IMR-90 (cell line): Measurements from ENCODE around the gene MAP7. TPM values are rescaled to one million over a fixed set of nuclear protein-coding genes. Genes with fewer than 3 reads are reported as not detected.

ENCODE experiments used
- ATAC-seq: fragments of 200-7000 bp; cut with Tn5 transposase; 2 replicates; pipeline ENCODE4 v1.9.1; 2020; ENCODE audit warnings: low read depth, mild to moderate bottlenecking, moderate library complexity
- BruUV-seq: library from RNA; stranded (reverse); fragments of 400-500 nt; replicated peaks from 2 replicates; lab custom pipeline; 2021; lab: Mats Ljungman, UMichigan
- CTCF ChIA-PET: fragments of 300-600 bp; formaldehyde crosslinking; extraction: SDS; loops from one replicate; lab custom pipeline; 2021; ENCODE audit warnings: antibody characterized with exemption; lab: Yijun Ruan, JAX
- POLR2A ChIA-PET: fragments of 300-600 bp; sonication (Branson Sonifier 250); formaldehyde crosslinking; loops from one replicate; lab custom pipeline; 2022; ENCODE audit warnings: antibody characterized with exemption; ENCODE audit not compliant: unreplicated experiment; lab: Charles Lee
- DNase-seq: peaks from one replicate; pipeline ENCODE4 v3.0.0; 2013
- H2AFZ ChIP-seq: replicated peaks from 2 replicates; pipeline ENCODE3; 2013; ENCODE audit warnings: low read length, mild to moderate bottlenecking; ENCODE audit not compliant: poor library complexity
- H2AK5ac ChIP-seq: 2 replicates; pipeline ENCODE4 v1.6.1; 2013; ENCODE audit warnings: low read depth, low read length, inconsistent platforms
- H2AK9ac ChIP-seq: replicated peaks from 2 replicates; pipeline ENCODE3; 2013; ENCODE audit warnings: mild to moderate bottlenecking, low read depth, low read length, moderate library complexity; ENCODE audit not compliant: poor library complexity
- H2BK120ac ChIP-seq: 2 replicates; pipeline ENCODE4 v1.6.1; 2013; ENCODE audit warnings: low read depth, low read length, inconsistent platforms
- H2BK15ac ChIP-seq: 3 replicates; pipeline ENCODE4 v1.6.1; 2013; ENCODE audit warnings: low read depth, low read length, inconsistent platforms
- H2BK20ac ChIP-seq: 2 replicates; pipeline ENCODE4 v1.6.1; 2013; ENCODE audit warnings: low read depth, mild to moderate bottlenecking, inconsistent platforms, low read length, moderate library complexity
- H2BK5ac ChIP-seq: 2 replicates; pipeline ENCODE4 v1.6.1; 2013; ENCODE audit warnings: mild to moderate bottlenecking, low read depth, low read length, inconsistent platforms; ENCODE audit not compliant: poor library complexity, severe bottlenecking
- H3K14ac ChIP-seq: replicated peaks from 2 replicates; pipeline ENCODE4 v1.6.1; 2013; ENCODE audit warnings: low read depth, low read length, inconsistent platforms
- H3K18ac ChIP-seq: 2 replicates; pipeline ENCODE4 v1.6.1; 2013; ENCODE audit warnings: low read depth, low read length, control low read depth
- H3K23ac ChIP-seq: 2 replicates; pipeline ENCODE4 v1.6.1; 2013; ENCODE audit warnings: low read depth, low read length, inconsistent platforms
- H3K27ac ChIP-seq: 2 replicates; pipeline ENCODE4 v1.5.1; 2013; ENCODE audit warnings: mild to moderate bottlenecking, control low read depth, low read length; ENCODE audit not compliant: insufficient read depth
- H3K27me3 ChIP-seq: 2 replicates; pipeline ENCODE4 v1.6.1; 2013; ENCODE audit warnings: low read length; ENCODE audit not compliant: control insufficient read depth, insufficient read depth
- H3K36me3 ChIP-seq: 2 replicates; pipeline ENCODE4 v1.6.1; 2013; ENCODE audit warnings: low read length, mixed read lengths; ENCODE audit not compliant: control insufficient read depth, insufficient read depth
- H3K4ac ChIP-seq: 2 replicates; pipeline ENCODE4 v1.6.1; 2013; ENCODE audit warnings: low read depth, low read length, inconsistent platforms
- H3K4me1 ChIP-seq: 2 replicates; pipeline ENCODE4 v1.6.1; 2013; ENCODE audit warnings: low read length, mixed read lengths; ENCODE audit not compliant: control insufficient read depth, insufficient read depth
- H3K4me2 ChIP-seq: 2 replicates; pipeline ENCODE4 v1.6.1; 2013; ENCODE audit warnings: low read depth, mild to moderate bottlenecking, control low read depth, low read length, moderate library complexity
- H3K4me3 ChIP-seq: 2 replicates; pipeline ENCODE4 v1.5.1; 2013; ENCODE audit warnings: low read depth, mild to moderate bottlenecking, control low read depth, low read length, moderate library complexity; ENCODE audit not compliant: insufficient read depth
- H3K56ac ChIP-seq: 2 replicates; pipeline ENCODE4 v1.6.1; 2013; ENCODE audit warnings: low read length, inconsistent platforms; ENCODE audit not compliant: insufficient read depth; ENCODE audit errors: extremely low read depth
- H3K79me1 ChIP-seq, 2 experiments: 2 replicates each; pipeline ENCODE4 v1.6.1; 2013; ENCODE audit warnings: low read length in 2 of 2, inconsistent platforms in 1 of 2, low read depth in 1 of 2
- H3K9ac ChIP-seq: 2 replicates; pipeline ENCODE4 v1.6.1; 2013; ENCODE audit warnings: low read depth, low read length, control low read depth
- H3K9me1 ChIP-seq: 2 replicates; pipeline ENCODE4 v1.6.1; 2013; ENCODE audit warnings: low read length, inconsistent platforms; ENCODE audit not compliant: insufficient read depth
- H3K9me3 ChIP-seq: 2 replicates; pipeline ENCODE4 v1.6.1; 2013; ENCODE audit warnings: low read length; ENCODE audit not compliant: control insufficient read depth, insufficient read depth
- H4K20me1 ChIP-seq: 2 replicates; pipeline ENCODE4 v1.6.1; 2013; ENCODE audit warnings: low read length, inconsistent platforms; ENCODE audit not compliant: insufficient read depth
- H4K5ac ChIP-seq: 2 replicates; pipeline ENCODE4 v1.6.1; 2013; ENCODE audit warnings: mild to moderate bottlenecking, low read depth, low read length, control low read depth
- H4K8ac ChIP-seq, 2 experiments: 2 replicates each; pipeline ENCODE4 v1.6.1; 2013; ENCODE audit warnings: low read depth in 2 of 2, low read length in 2 of 2, control low read depth in 1 of 2, inconsistent platforms in 1 of 2
- H4K91ac ChIP-seq: 2 replicates; pipeline ENCODE4 v1.6.1; 2013; ENCODE audit warnings: low read depth, low read length, inconsistent platforms; ENCODE audit not compliant: insufficient read depth
- BHLHE40 ChIP-seq: fragments of 150-350 bp; IDR thresholded peaks from 2 replicates; pipeline ENCODE4 v1.6.1; 2016; ENCODE audit warnings: mild to moderate bottlenecking, low read depth, low read length
- MAFK ChIP-seq: IDR thresholded peaks from 2 replicates; pipeline ENCODE4 v1.6.1; 2012; ENCODE audit warnings: low read depth, low read length, improper control_type of control experiment
- MAZ ChIP-seq: IDR thresholded peaks from 2 replicates; pipeline ENCODE4 v1.6.1; 2012; ENCODE audit warnings: low read depth, mild to moderate bottlenecking, low read length, improper control_type of control experiment, moderate library complexity, borderline replicate concordance
- MXI1 ChIP-seq: IDR thresholded peaks from 2 replicates; pipeline ENCODE4 v1.6.1; 2012; ENCODE audit warnings: low read depth, mild to moderate bottlenecking, low read length, moderate library complexity, borderline replicate concordance
- NFE2L2 ChIP-seq: fragments of 150-350 bp; IDR thresholded peaks from 2 replicates; pipeline ENCODE4 v1.6.1; 2016; ENCODE audit warnings: low read depth, mild to moderate bottlenecking, low read length
- WGBS, 2 experiments: methylation state at CpG; one replicate each; pipeline versions ENCODE4 v1.1.5 to v1.1.7; 2013; ENCODE audit warnings: missing lambda C conversion rate in 2 of 2; ENCODE audit not compliant: insufficient read length in 1 of 2; ENCODE audit errors: extremely low coverage in 2 of 2; 5-methylcytosine and 5-hydroxymethylcytosine counted together
- dilution Hi-C: fragments of 300-500 bp; cut with HindIII; formaldehyde crosslinking; loops from one replicate; pipeline ENCODE4 v1.14.3; 2018; ENCODE audit warnings: low sequenced_read_pairs; ENCODE audit not compliant: unreplicated experiment
- in situ Hi-C: fragments of 300-500 bp; cut with MboI; formaldehyde crosslinking; loops from 3 replicates; pipeline ENCODE4 v1.14.3; 2019; ENCODE audit warnings: low sequenced_read_pairs, inconsistent platforms, mixed read lengths
- intact Hi-C: fragments of 100-400 bp; cut with micrococcal nuclease; formaldehyde crosslinking; loops from 2 replicates; pipeline ENCODE4 v1.10.0; 2022
- polyA plus RNA-seq, 3 experiments: library from polyadenylated mRNA; depleted of rRNA; stranded (reverse); fragments of >200 nt; gene quantifications; 2 replicates each; pipeline ENCODE4 v1.2.3, GENCODE V29; 2012; ENCODE audit warnings: low replicate concordance in 1 of 3
- total RNA-seq: library from RNA; depleted of rRNA; stranded (reverse); fragments of >200 nt; gene quantifications from 2 replicates; pipeline ENCODE4 v1.2.3, GENCODE V29; 2012

The MAP7 gene
- total and polyA plus RNA-seq, 2 of the 4 experiments (the other 2 are of a cell fraction): 0.19 to 0.36 TPM

- no CpG with 5 or more reads among the region's 4 CpGs for WGBS, 2 experiments
- no peak overlapping the region for H2AK9ac ChIP-seq
- no peaks in the 10 kb centered on the region for H3K9me1 ChIP-seq
- H2AK5ac ChIP-seq: no peak overlapping the region
- BruUV-seq: no TSS peak
- DNase-seq (no peak), ATAC-seq (no peak)
- H2BK15ac ChIP-seq: no peak overlapping the region
- in situ Hi-C loops: no loop called here
- no peak overlapping the region for H2BK120ac ChIP-seq
- no peaks in the 10 kb centered on the region for H4K20me1 ChIP-seq
- no peak overlapping the region for H4K8ac ChIP-seq
- H3K4me2 ChIP-seq: no peak overlapping the region
- H3K4me1 ChIP-seq: no peaks in the 10 kb centered on the region; the same call in 1 of the 2 replicates
- no peak overlapping the region for H3K4me3 ChIP-seq
- no peaks in the 10 kb centered on the region for H3K9me3 ChIP-seq
- no peak overlapping the region for H4K91ac ChIP-seq
- H3K56ac ChIP-seq: no peak overlapping the region
- H2AFZ ChIP-seq: no peak overlapping the region
- H3K23ac ChIP-seq: no peak overlapping the region
- H3K18ac ChIP-seq: no peak overlapping the region
- peaks cover 14% of the 10 kb centered on the region for H3K27me3 ChIP-seq
- ChIA-PET CTCF (no interaction called here), POLR2A (no interaction called here)
- no peak overlapping the region for H3K9ac ChIP-seq
- H2BK5ac ChIP-seq: no peak overlapping the region
- no peak for TF ChIP-seq MAZ
- TF ChIP-seq MAFK: peak; percentile 97
- no peak for TF ChIP-seq BHLHE40
- TF ChIP-seq NFE2L2: no peak
- TF ChIP-seq MXI1: no peak
- H4K5ac ChIP-seq: no peak overlapping the region
- no peak overlapping the region for H2BK20ac ChIP-seq
- dilution Hi-C loops: no loop called here
- H3K4ac ChIP-seq: no peak overlapping the region
- no peak overlapping the region for H3K27ac ChIP-seq
- no peaks in the 10 kb centered on the region for H3K79me1 ChIP-seq
- H3K14ac ChIP-seq: no peak overlapping the region
- H3K36me3 ChIP-seq: no peaks in the 10 kb centered on the region
- intact Hi-C loops: no loop called here
Measured at GRCh38 chr6:136521911-136522310, 28.3 kb downstream of the MAP7 start.
